HepG2 (cell line): ENCODE measurements around the gene RAB35.

ENCODE experiments used
- FOXP1 ChIP-seq, 2 experiments: fragments of 450-650 bp in 1 of 2; IDR thresholded peaks; 2 replicates each; pipeline ENCODE4 v1.6.1; 2017 to 2018; ENCODE audit warnings: antibody characterized with exemption in 1 of 2
- GABPA ChIP-seq, 2 experiments: IDR thresholded peaks; 2 replicates each; pipeline ENCODE4 v1.6.1; 2011 to 2016; ENCODE audit warnings: low read depth in 2 of 2, low read length in 1 of 2, missing biosample characterization in 1 of 2, missing genetic modification characterization in 1 of 2
- PCBP2 ChIP-seq: fragments of 200-400 bp; formaldehyde crosslinking; optimal IDR thresholded peaks from 2 replicates; pipeline ENCODE3; 2018; ENCODE audit warnings: low read length, low read depth; ENCODE audit not compliant: poor library complexity, severe bottlenecking
- ZKSCAN8 ChIP-seq: IDR thresholded peaks from 2 replicates; pipeline ENCODE4 v1.6.1; 2016; ENCODE audit warnings: borderline replicate concordance, missing genetic modification reagents, missing compliant biosample characterization
- ZNF460 ChIP-seq: sonication (generic); formaldehyde crosslinking; IDR thresholded peaks from 2 replicates; pipeline ENCODE4 v1.5.1; 2020; ENCODE audit warnings: missing genetic modification reagents, mild to moderate bottlenecking, borderline replicate concordance

GRCh38 chr12:120110550-120111501, 5.7 kb downstream of the RAB35 start:
- TF ChIP-seq FOXP1 (IDR thresholded peaks at IDR 0.05): no peak
- TF ChIP-seq FOXP1 (CRISPR knock-in tag; IDR thresholded peaks at IDR 0.05): no peak
- no peak for TF ChIP-seq ZKSCAN8
- TF ChIP-seq ZNF460 (CRISPR knock-in tag): no peak
- TF ChIP-seq PCBP2: no peak
- TF ChIP-seq GABPA (IDR thresholded peaks at IDR 0.05; ENCODE audit: low read depth, low read length): no peak
- TF ChIP-seq GABPA (CRISPR knock-in tag; IDR thresholded peaks at IDR 0.05; ENCODE audit: low read depth): no peak
